ENCODE data around the gene RFESD. TPM values are rescaled to one million over a fixed set of nuclear protein-coding genes. Genes with fewer than 3 reads are reported as not detected.

Gene RFESD
- total and polyA plus RNA-seq, 2 donors (not counting 1 experiment from before 2014, with no cell fraction given) = 1.5 to 1.9 TPM

- Mint-ChIP-seq H3K4me3 (no peak overlapping the region), H3K4me1 (no peaks in the 10 kb centered on the region), H3K9me3 (ENCODE audit: insufficient read depth) (no peaks in the 10 kb centered on the region), H3K27me3 (no peaks in the 10 kb centered on the region), H3K27ac (no peak overlapping the region)
- ATAC-seq (ENCODE audit: low read depth) (no peak), DNase-seq (no peak)
- H3K4me1 ChIP-seq (ENCODE audit: control insufficient read depth in 2 of 2, insufficient read depth in 2 of 2, low read length in 2 of 2) = no peaks in the 10 kb centered on the region
- H3K79me2 ChIP-seq (ENCODE audit: control insufficient read depth, insufficient read depth, low read length) = no peaks in the 10 kb centered on the region
- H3K9me3 ChIP-seq (ENCODE audit: control extremely low read depth in 1 of 3, control insufficient read depth in 2 of 3, insufficient read depth in 1 of 3, low read length in 2 of 3) = no peaks in the 10 kb centered on the region
- H3K9ac ChIP-seq (ENCODE audit: low read length) = no peak overlapping the region
- no peak overlapping the region for H3K27ac ChIP-seq (ENCODE audit: low read length in 2 of 2)
- POLR2A ChIA-PET = no interaction called here
- no peak overlapping the region for H3K4me3 ChIP-seq (ENCODE audit: control extremely low read depth in 1 of 5, extremely low read depth in 1 of 5, insufficient read depth in 1 of 5, low read depth in 2 of 5, low read length in 4 of 5)
- intact Hi-C loops (cut with micrococcal nuclease) = loop anchor here (5.0 kb wide), 1 partner anchor 674 kb away; no protein-coding TSS in a partner anchor
- H2AFZ ChIP-seq (ENCODE audit: insufficient read depth, low read depth, low read length, poor library complexity, severe bottlenecking) = no peak overlapping the region
- TF ChIP-seq, protein P1, sequence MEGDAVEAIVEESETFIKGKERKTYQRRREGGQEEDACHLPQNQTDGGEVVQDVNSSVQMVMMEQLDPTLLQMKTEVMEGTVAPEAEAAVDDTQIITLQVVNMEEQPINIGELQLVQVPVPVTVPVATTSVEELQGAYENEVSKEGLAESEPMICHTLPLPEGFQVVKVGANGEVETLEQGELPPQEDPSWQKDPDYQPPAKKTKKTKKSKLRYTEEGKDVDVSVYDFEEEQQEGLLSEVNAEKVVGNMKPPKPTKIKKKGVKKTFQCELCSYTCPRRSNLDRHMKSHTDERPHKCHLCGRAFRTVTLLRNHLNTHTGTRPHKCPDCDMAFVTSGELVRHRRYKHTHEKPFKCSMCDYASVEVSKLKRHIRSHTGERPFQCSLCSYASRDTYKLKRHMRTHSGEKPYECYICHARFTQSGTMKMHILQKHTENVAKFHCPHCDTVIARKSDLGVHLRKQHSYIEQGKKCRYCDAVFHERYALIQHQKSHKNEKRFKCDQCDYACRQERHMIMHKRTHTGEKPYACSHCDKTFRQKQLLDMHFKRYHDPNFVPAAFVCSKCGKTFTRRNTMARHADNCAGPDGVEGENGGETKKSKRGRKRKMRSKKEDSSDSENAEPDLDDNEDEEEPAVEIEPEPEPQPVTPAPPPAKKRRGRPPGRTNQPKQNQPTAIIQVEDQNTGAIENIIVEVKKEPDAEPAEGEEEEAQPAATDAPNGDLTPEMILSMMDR (IDR thresholded peaks at IDR 0.05) = no peak
- TF ChIP-seq EZH2 (IDR thresholded peaks at IDR 0.05; ENCODE audit: borderline replicate concordance, insufficient read depth, low read depth, low read length, poor library complexity, severe bottlenecking) = no peak
- no peaks in the 10 kb centered on the region for H3K36me3 ChIP-seq (replicated peaks in 1 of 2; ENCODE audit: control extremely low read depth in 1 of 2, control insufficient read depth in 1 of 2, extremely low read depth in 1 of 2, insufficient read depth in 2 of 2, low read length in 1 of 2)
- CTCF ChIA-PET = interaction anchor here (0.8 to 7.3 kb wide), 9 partner anchors 16 to 193 kb away, joined by 3 to 105 read pairs (median 13); partner anchors contain the start of genes GLRX and RFESD
- no peaks in the 10 kb centered on the region for H4K20me1 ChIP-seq (ENCODE audit: control insufficient read depth, insufficient read depth, low read length, poor library complexity, severe bottlenecking)
- H3K4me2 ChIP-seq (replicated peaks; ENCODE audit: low read depth, low read length, poor library complexity, severe bottlenecking) = no peak overlapping the region
- H3K27me3 ChIP-seq (replicated peaks in 1 of 4; ENCODE audit: control extremely low read depth in 1 of 4, control insufficient read depth in 3 of 4, insufficient read depth in 4 of 4, low read length in 3 of 4) = no peaks in the 10 kb centered on the region
Measured at GRCh38 chr5:95662946-95663345, 16.4 kb downstream of the RFESD start.

DNA sequence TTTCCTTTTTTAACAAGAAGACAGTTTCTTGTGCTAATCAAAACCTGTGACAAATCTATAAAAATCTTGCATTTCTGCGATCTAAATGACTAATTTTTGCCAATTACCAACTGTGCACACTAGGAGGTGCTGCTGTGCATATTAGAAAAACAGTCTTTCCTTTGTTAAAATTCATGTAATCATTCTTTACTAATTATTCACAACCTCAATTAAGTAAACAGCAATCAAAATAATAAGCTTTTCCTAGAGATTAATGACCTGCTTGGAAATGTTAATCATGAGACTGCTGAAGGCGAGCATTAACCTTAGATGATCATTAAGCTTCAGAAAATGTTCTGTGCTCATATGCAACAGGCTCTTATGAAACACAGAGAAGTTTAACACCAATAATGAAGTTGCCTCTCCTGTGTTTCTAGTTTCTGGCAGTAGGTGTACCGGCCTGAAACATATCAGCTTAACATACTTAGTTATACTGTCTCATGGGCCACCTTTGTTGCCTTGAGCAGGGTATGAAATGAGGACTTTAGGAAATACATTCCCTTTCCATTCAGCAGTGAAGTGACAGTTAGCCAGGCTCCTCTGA, 17.7 kb downstream of the RFESD start:
- TF ChIP-seq EZH2 (IDR thresholded peaks at IDR 0.05; ENCODE audit: borderline replicate concordance, insufficient read depth, low read depth, low read length, poor library complexity, severe bottlenecking) = no peak
- TF ChIP-seq, protein P1 (IDR thresholded peaks at IDR 0.05) = peak; percentile 95
- Mint-ChIP-seq H3K4me3 (no peak overlapping the region), H3K9me3 (ENCODE audit: insufficient read depth) (no peaks in the 10 kb centered on the region), H3K27me3 (no peaks in the 10 kb centered on the region), H3K4me1 (no peaks in the 10 kb centered on the region), H3K27ac (no peak overlapping the region)
- POLR2A ChIA-PET = no interaction called here
- H3K27ac ChIP-seq (ENCODE audit: low read length in 2 of 2) = no peak overlapping the region
- DNase-seq (peak; percentile 56), ATAC-seq (ENCODE audit: low read depth) (no peak)
- 50% methylated on average over 1 of the region's 3 CpGs for WGBS (ENCODE audit: insufficient coverage)
- no peak overlapping the region for H3K9ac ChIP-seq (ENCODE audit: low read length)
- H3K79me2 ChIP-seq (ENCODE audit: control insufficient read depth, insufficient read depth, low read length) = no peaks in the 10 kb centered on the region
- H3K27me3 ChIP-seq (replicated peaks in 1 of 4; ENCODE audit: control extremely low read depth in 1 of 4, control insufficient read depth in 3 of 4, insufficient read depth in 4 of 4, low read length in 3 of 4) = no peaks in the 10 kb centered on the region
- no peaks in the 10 kb centered on the region for H3K9me3 ChIP-seq (ENCODE audit: control extremely low read depth in 1 of 3, control insufficient read depth in 2 of 3, insufficient read depth in 1 of 3, low read length in 2 of 3)
- H2AFZ ChIP-seq (ENCODE audit: insufficient read depth, low read depth, low read length, poor library complexity, severe bottlenecking) = no peak overlapping the region
- H3K4me1 ChIP-seq (ENCODE audit: control insufficient read depth in 2 of 2, insufficient read depth in 2 of 2, low read length in 2 of 2) = no peaks in the 10 kb centered on the region
- intact Hi-C loops (cut with micrococcal nuclease) = loop anchor here (1.0 to 5.0 kb wide), 5 partner anchors 20 to 673 kb away; no protein-coding TSS in a partner anchor
- no peaks in the 10 kb centered on the region for H4K20me1 ChIP-seq (ENCODE audit: control insufficient read depth, insufficient read depth, low read length, poor library complexity, severe bottlenecking)
- H3K4me2 ChIP-seq (replicated peaks; ENCODE audit: low read depth, low read length, poor library complexity, severe bottlenecking) = no peak overlapping the region
- H3K36me3 ChIP-seq (replicated peaks in 1 of 2; ENCODE audit: control extremely low read depth in 1 of 2, control insufficient read depth in 1 of 2, extremely low read depth in 1 of 2, insufficient read depth in 2 of 2, low read length in 1 of 2) = no peaks in the 10 kb centered on the region
- CTCF ChIA-PET = interaction anchor here (0.7 to 7.3 kb wide), 31 partner anchors 9 to 672 kb away, joined by 3 to 105 read pairs (median 4); partner anchors contain the start of genes GLRX, RFESD and RHOBTB3
- H3K4me3 ChIP-seq (ENCODE audit: control extremely low read depth in 1 of 5, extremely low read depth in 1 of 5, insufficient read depth in 1 of 5, low read depth in 2 of 5, low read length in 4 of 5) = no peak overlapping the region
